HG03342 (cell line): ENCODE measurements around the gene COX7A2.

Source experiments
- ATAC-seq: cut with Tn5 transposase; IDR thresholded peaks from one replicate; pipeline ENCODE4 v1.9.1; 2021; ENCODE audit warnings: mild to moderate bottlenecking, moderate library complexity; ENCODE audit not compliant: unreplicated experiment

The COX7A2 gene

DNA sequence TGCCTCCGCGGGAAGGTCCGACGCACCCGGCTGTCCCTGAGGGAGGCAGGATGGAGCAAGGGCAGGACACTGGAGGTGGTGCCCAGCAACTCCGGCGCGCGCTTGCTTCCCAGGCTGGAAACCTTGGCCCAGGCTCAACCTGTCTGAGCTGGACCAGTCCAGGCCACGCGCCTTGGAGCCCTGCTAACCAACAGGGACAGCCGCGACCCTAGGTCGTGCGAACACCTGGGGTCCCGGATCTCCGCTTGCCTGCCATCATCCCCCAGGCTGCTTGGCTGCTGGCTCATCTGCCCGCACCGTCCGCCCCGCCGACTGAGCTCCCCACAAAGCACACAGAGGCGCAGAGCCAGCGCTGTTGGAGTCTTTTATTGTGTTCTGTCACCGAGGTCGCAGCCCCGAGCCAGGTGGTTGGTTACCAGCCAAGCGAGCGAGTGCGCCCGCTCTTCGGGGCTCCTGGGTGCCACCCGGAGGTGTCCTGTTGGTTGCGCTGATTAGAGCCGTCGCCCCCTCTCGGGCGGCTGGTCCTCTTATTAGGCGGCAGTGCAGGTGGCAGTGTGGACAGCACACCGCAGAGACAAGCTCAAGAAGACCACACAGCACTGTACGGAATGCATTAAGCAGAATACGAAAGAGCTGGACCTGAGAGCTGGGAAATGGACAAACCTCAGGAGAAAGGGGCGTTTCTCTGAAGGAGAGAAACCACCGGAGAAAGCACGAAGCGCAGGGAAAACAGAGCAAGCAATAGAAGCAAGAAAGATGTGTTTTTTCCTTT is 41.5 kb downstream of the COX7A2 start:
- no peak for ATAC-seq

- no peak for ATAC-seq
Measured at GRCh38 chr6:75201021-75201420, 42.6 kb downstream of the COX7A2 start.

DNA sequence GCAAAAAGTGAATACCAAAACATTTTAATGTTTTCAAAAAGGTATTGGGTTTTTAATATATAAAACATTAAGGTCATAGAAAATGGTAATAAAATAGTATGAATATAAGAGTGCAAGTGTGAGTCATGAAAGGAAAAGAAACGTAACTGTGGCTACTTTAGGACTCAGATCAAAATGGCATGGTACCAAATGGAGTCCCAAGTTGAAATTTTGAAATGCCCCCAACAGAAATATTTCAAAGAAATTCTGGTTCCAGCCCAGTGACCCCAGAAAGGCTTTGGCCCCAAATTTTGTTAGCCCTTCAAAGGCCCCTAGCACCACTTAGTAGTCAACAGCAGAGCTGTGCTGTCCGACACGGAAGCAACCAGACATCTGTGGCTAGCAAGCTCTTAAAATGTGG is 43.7 kb downstream of the COX7A2 start:
- no peak for ATAC-seq

DNA sequence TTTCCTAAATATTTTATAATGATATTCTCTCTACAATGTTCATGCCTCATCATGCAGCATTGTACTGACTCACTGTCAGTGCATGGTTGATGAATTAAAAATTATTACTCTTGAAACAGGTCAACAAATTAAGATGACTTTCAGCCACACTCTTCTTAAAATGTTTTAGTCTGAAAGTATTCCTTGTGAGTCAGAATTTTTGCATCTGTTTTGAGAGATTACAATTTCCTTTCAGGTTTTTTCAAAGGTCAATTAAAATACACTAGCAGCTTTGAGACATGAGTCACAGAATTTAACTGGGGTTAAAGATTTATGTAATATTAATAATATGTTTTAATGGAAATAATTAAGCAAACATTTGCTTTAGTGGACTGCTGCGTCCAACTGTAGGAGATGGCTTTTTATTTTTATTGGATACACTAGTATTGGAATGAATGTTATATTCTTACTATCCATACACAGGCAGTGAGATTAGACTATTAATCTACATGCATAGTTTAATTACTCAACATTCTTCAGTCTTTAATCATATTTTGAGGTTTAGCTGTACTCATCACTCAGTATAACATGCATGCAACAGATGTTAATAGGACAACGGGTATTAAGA is 47.4 kb downstream of the COX7A2 start:
- ATAC-seq, result no peak

GRCh38 chr6:75188221-75188925 is 55.2 kb downstream of the COX7A2 start:
- no peak for ATAC-seq
